NCI-H146 (cell line): Measurements from ENCODE around the gene PTGS2.

Source experiments
- DNase-seq: peaks from one replicate; lab custom pipeline; 2025; lab: John Stamatoyannopoulos, UW

Gene PTGS2

GRCh38 chr1:186680245-186681061 is at the start of gene PTGS2:
Gene PTGS2, minus strand, starts transcription at chr1:186680423. Its CDS starts 133 bp downstream, at chr1:186680290.
- peak; percentile 66 for DNase-seq

- DNase-seq = peak; percentile 1
Measured at GRCh38 chr1:186722711-186723309, 42.6 kb upstream of the PTGS2 start.

- DNase-seq = no peak
Measured at GRCh38 chr1:186717286-186717685, 37.1 kb upstream of the PTGS2 start.

DNA sequence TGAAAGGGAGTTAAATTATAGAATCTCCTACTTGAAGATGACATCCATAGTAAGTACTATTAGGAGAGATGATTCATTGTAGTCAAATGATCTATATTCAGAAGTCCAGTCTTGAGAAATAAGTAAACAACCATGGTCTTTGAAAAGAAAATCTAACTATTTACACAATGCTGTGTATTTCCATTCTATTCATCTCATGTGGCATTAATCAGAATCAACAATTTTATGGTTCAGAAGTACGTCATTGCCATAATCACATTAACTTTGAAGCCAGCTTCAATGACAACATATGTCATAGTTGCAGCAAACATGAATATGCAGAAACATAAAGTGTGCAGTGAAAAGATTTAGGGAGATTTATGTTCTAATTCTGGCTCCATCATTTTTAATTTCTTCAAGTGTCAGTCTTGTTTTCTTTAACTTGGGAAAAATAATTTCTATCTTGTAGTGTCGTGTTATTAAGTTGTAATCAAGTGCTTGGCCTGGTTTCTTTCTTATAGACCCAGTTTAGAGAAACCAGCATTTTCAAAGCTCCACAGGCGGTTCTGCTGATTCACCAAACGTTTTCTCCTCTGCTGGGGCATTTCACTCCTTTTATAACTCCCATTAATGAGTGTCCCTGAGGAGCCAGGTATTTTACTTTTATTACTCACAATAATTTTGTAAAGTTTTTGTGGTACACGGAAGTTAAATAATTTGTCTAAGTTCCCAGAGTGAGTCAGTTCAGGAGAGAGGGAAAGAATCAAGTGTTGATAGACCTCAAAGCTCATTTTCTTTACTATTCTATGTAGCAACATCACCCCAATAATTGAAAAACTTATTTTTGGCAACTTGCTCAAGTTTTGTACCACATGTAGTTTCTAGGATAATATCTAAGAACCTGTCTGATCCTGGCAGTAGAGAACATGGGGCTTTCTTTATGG is 35.9 kb upstream of the PTGS2 start:
- no peak for DNase-seq

DNA sequence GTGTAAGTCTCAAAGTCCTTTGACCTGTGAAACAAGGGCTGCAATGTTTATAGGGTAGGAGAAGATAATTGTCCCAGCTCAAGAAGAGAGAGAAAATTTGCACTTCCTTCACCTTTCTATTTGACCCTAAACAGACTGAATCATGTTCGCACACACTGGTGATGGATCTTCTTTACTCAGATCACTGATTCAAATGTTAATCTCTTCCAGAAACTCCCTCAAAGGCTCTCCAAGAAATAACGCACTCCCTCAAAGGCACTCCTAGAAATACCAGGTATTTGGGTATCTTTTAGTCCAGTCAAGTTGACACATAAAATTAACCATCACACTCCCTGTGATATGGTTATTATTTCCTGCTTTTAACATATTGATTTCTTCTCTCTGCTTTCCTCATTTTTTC is 30.5 kb upstream of the PTGS2 start:
- DNase-seq = no peak

DNA sequence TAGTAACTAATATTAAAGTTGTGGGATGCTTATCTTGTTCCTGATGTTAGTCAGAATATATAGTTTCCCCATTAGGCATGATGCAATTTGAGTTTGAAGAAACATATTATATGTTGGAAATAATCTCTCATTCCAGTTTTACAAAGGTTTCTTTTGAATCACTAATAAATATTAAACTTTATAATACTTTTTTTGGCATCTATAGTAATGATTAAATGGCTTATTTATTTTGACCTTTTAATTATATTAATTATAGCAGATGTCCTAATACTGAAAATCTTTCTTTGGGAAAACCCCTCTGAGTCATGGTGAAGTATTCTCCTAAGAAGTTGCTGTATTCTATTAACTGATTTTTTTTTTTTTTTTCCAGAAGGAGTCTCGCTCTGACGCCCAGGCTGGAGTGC is 28.5 kb upstream of the PTGS2 start:
- DNase-seq = no peak

DNA sequence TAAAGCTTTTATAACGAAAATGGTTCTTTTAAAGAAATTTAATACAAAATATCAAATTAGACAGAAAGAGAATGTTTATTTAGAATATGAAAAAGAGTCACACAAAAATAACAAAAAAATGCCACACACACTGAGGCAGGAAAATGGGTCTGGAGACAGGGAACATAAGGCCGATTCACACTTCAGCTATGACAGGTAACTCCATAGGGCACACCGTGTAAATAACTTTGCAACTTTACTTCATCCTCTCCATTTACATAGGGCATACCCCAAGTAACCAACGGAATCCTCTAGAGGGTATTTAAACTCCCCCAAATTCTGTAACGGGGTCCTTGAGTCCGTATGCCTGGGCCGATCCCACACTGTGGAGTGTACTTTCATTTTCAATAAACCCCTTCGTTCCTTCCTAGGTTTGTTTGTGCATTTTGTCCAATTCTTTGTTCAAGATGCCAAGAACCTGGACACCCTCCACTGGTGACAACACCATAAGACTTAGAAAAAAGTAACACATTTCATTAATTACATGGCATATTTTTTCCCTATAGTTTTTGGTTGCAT is 23.1 kb upstream of the PTGS2 start:
- no peak for DNase-seq

GRCh38 chr1:186700722-186701121 is 20.5 kb upstream of the PTGS2 start:
- no peak for DNase-seq

DNA sequence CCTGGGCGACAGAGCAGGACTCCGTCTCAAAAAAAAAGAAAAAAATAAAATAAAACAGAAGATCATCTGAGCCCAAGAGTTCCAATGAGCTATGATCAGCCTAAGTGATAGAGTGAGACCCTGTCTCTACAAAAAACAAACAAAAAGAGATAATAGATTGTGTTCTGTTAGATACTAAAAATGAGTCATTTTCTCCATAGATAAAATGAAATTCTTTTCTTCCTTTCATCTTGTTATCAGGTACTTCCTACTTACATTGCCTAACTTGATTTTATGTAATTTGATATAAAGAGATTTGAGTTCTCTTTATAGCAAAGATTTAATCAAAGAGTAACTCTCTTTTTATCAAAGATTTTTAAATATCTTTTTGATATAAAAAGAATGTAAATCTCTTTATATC is 19.3 kb upstream of the PTGS2 start:
- DNase-seq = no peak

DNA sequence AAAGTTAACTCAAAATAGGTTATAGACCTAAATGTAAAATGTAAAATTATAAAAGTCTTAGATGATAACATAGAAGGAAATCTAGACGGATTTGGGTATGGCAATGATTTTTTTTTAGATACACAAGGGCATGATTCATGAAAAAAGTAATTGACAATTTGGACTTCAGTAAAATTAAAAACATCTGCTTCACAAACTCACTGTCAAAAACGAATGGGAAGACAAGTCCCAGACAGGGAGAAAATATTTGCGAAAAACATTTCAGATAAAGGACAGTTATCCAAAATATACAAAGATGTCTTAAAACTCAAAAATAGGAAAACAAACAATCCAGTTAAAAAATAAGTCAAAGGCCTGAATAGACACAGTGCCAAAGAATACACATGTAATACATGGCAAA is 9.7 kb upstream of the PTGS2 start:
- DNase-seq = no peak

DNA sequence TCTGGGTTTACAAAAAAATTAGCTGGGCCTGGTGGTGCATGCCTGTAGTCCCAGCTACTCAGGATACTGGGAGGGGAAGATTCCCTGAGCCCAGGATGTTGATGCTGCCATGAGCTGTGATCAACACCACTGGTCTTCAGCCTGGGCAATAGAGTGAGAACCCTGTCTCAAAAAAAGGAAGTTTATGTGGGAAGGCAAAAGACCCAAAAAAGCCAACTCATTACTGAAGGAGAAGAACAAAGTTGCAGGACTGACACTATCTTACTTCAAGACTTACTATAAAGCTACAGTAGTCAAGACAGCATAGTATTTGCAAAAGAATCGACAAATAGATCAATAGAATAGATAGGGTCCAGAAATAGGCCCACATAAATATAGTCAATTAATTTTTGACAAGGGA is 9.2 kb upstream of the PTGS2 start:
- DNase-seq = no peak

- DNase-seq = no peak
Measured at GRCh38 chr1:186683652-186684410, 3.6 kb upstream of the PTGS2 start.

DNA sequence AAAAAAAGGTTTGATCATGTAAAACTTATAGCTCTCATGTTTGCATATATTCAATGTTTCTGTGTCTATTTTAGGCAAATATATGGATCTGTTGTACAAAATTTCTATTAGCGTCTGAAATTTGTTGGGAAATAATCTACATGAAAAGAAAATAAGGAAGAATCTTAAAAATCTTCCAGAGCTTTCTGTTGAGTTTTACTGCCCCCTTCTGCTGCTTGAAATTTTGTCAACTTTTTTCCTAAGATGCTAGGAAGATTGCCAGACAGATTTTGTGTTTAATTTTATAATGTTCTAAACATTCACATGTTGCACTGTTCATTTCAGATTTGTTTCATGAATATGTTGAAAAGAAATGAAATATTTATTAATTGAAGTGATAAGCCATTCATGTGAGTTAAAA is 2.5 kb upstream of the PTGS2 start:
- no peak for DNase-seq

- DNase-seq = no peak
Measured at GRCh38 chr1:186681801-186682200, 1.6 kb upstream of the PTGS2 start.

- no peak for DNase-seq
Measured at GRCh38 chr1:186681121-186681520, 898 bp upstream of the PTGS2 start.

DNA sequence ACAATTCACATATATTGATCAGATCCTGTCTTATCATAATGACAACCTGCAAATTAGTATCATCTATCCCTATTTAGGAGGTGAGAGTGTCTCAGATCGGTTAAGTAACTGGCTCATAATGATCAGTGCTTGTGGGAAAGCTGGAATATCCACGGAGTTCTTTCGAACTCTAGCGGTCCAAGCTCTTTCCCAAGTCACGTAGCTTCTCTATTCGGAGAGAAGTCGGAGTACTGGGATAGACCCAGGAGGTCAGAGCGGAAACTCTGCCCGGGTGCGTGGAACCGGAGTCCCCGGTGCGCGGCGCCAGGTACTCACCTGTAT is 339 bp downstream of the PTGS2 start:
- no peak for DNase-seq

DNA sequence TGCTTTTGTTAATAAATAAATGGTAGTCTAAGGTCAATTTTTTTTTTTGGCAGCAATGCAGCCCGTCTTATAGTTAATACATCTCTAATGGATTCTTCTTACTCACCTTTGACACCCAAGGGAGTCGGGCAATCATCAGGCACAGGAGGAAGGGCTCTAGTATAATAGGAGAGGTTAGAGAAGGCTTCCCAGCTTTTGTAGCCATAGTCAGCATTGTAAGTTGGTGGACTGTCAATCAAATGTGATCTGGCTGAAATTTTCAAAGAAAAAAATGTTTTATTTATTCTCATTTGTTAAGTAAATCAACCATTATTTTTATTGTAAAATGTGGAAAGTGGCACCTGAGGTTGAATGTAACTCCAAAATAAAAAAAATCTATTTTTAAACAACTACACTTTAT is 2.1 kb downstream of the PTGS2 start:
- no peak for DNase-seq

DNA sequence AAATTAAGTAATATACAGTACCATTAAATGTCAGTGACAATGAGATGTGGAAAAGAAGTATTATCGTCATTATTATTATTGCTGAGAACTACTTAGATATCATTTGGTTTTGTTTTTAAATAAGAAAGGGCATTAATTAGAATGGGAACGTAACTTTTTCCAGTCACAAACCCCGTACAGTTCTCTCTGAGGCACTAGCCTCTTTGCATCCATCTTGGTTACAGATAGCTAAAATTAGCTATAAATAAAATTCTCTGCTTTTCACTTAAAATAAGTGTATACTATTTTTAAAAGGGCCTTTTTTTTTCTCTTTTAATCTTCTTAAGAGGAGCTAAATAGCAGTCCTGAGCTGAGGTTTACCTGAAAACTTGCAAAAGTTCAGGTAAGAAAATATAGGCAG is 7.6 kb downstream of the PTGS2 start:
- no peak for DNase-seq

GRCh38 chr1:186672131-186672530 is 8.1 kb downstream of the PTGS2 start:
- no peak for DNase-seq

- DNase-seq = no peak
Measured at GRCh38 chr1:186671136-186671825, 8.9 kb downstream of the PTGS2 start.
